Measurements from ENCODE around the gene YTHDF1. TPM values are rescaled to one million over a fixed set of nuclear protein-coding genes. Genes with fewer than 3 reads are reported as not detected.

The YTHDF1 gene
- polyA plus RNA-seq, 1 experiment = 17.5 TPM

- peaks cover 66% of the 10 kb centered on the region for H3K27me3 ChIP-seq (ENCODE audit: control insufficient read depth, insufficient read depth, low read length)
- ChIA-PET POLR2A (no interaction called here), CTCF (interaction anchor here (1.0 to 2.0 kb wide), 3 partner anchors 22 to 53 kb away, joined by 3 to 5 read pairs (median 3); no protein-coding TSS in a partner anchor)
- no peak for DNase-seq (ENCODE audit: low read depth)
- H3K4me3 ChIP-seq (ENCODE audit: low read depth, low read length) = no peak overlapping the region
- H3K36me3 ChIP-seq (ENCODE audit: control insufficient read depth, insufficient read depth, low read length) = no peaks in the 10 kb centered on the region
- TF ChIP-seq CTCF (IDR thresholded peaks at IDR 0.05; ENCODE audit: insufficient read depth, low read depth, low read length) = no peak
Observed at GRCh38 chr20:63256954-63257353, 41.0 kb upstream of the YTHDF1 start.

GRCh38 chr20:63255931-63256704, 40.2 kb upstream of the YTHDF1 start:
- no peak for DNase-seq (ENCODE audit: low read depth)
- H3K4me3 ChIP-seq (ENCODE audit: low read depth, low read length) = no peak overlapping the region
- no peak for TF ChIP-seq CTCF (IDR thresholded peaks at IDR 0.05; ENCODE audit: insufficient read depth, low read depth, low read length)
- no peaks in the 10 kb centered on the region for H3K36me3 ChIP-seq (ENCODE audit: control insufficient read depth, insufficient read depth, low read length)
- ChIA-PET POLR2A (no interaction called here), CTCF (interaction anchor here (1.0 to 2.0 kb wide), 4 partner anchors 21 to 54 kb away, joined by 3 to 5 read pairs (median 3); no protein-coding TSS in a partner anchor)
- H3K27me3 ChIP-seq (ENCODE audit: control insufficient read depth, insufficient read depth, low read length) = peaks cover 58% of the 10 kb centered on the region

- no peak for DNase-seq (ENCODE audit: low read depth)
- Histone ChIP-seq H3K36me3 (ENCODE audit: control insufficient read depth, insufficient read depth, low read length) (no peaks in the 10 kb centered on the region), H3K27me3 (ENCODE audit: control insufficient read depth, insufficient read depth, low read length) (peaks cover 50% of the 10 kb centered on the region), H3K4me3 (ENCODE audit: low read depth, low read length) (no peak overlapping the region)
- ChIA-PET CTCF (interaction anchor here (0.7 to 2.0 kb wide), 4 partner anchors 9 to 199 kb away, joined by 3 to 5 read pairs (median 4); no protein-coding TSS in a partner anchor), POLR2A (no interaction called here)
- TF ChIP-seq CTCF (IDR thresholded peaks at IDR 0.05; ENCODE audit: insufficient read depth, low read depth, low read length) = no peak
Observed at GRCh38 chr20:63254606-63255384, 38.9 kb upstream of the YTHDF1 start.

- ChIA-PET CTCF (interaction anchor here (1.3 to 9.2 kb wide), 3 partner anchors 8 to 282 kb away, joined by 4 to 64 read pairs (median 4); no protein-coding TSS in a partner anchor), POLR2A (no interaction called here)
- no peak for TF ChIP-seq CTCF (IDR thresholded peaks at IDR 0.05; ENCODE audit: insufficient read depth, low read depth, low read length)
- Histone ChIP-seq H3K36me3 (ENCODE audit: control insufficient read depth, insufficient read depth, low read length) (no peaks in the 10 kb centered on the region), H3K27me3 (ENCODE audit: control insufficient read depth, insufficient read depth, low read length) (peaks cover 45% of the 10 kb centered on the region), H3K4me3 (ENCODE audit: low read depth, low read length) (peak within 1 kb of the TSS; percentile 3; the same call in 1 of the 2 replicates)
- no peak for DNase-seq (ENCODE audit: low read depth)
Observed at GRCh38 chr20:63254232-63254605, 38.3 kb upstream of the YTHDF1 start, which contains the start of gene NKAIN4. TSS of gene NKAIN4 (minus strand) at chr20:63254463. CDS start at chr20:63254450, 13 bp downstream.

Data from BJ (cell line).